HG03575 (cell line): ENCODE measurements around the gene PLEKHA8.

Source experiments
- ATAC-seq: cut with Tn5 transposase; IDR thresholded peaks from one replicate; pipeline ENCODE4 v1.9.1; 2021; ENCODE audit not compliant: unreplicated experiment, insufficient number of reproducible peaks, low FRiP score; ENCODE audit errors: extremely low read depth

Gene PLEKHA8

DNA sequence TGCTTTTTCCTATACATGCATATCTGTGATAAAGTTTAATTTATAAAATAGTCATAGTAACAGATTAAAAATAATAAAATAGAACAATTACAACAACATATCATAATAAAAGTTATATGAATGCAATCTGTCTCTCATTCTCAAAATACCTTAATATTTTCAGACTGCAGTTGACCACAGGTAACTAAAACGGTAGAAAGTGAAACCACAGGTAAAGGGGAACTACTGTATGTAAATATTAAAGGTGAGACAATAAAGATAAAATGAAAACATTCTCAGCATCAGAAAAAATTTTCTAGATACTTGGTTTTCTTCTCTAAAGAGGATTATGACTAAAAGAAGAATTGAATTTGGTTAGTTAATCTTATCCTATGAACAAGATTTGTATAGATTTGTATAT is 7.7 kb upstream of the PLEKHA8 start:
- no peak for ATAC-seq

DNA sequence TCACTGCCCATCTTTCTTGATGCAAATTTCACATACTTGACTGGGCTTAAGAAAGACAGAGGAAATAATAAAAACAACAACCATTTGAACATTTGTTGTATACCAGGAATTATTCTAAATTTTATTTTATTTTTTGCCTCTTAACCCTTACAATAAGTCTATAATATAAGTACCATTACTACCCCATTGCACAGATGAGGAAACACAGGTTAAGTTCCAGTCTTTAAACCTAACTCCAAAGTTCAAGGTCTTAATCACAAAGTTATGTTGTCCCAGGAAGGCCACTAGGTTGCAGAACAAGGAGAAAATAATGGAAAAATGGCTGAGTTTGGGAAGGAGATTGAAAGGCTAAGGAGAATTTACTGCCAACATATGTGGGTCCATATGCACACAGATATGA is 5.2 kb upstream of the PLEKHA8 start:
- ATAC-seq: no peak

DNA sequence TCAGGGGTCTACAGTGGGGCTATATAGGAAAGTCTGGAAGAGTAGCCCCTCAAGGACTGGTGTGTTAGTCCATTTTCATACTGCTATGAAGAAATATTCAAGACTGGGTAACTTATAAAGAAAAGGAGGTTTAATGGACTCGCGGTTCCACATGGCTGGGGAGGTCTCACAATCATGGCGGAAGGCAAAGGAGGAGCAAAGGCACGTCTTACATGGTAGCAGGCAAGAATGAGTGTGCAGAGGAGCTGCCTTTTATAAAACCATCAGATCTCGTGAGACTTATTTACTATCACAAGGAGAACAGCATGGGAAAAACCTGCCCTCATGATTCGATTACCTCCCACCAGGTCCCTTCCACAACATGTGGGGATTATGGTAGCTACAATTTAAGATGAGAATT is 4.7 kb upstream of the PLEKHA8 start:
- ATAC-seq: no peak

DNA sequence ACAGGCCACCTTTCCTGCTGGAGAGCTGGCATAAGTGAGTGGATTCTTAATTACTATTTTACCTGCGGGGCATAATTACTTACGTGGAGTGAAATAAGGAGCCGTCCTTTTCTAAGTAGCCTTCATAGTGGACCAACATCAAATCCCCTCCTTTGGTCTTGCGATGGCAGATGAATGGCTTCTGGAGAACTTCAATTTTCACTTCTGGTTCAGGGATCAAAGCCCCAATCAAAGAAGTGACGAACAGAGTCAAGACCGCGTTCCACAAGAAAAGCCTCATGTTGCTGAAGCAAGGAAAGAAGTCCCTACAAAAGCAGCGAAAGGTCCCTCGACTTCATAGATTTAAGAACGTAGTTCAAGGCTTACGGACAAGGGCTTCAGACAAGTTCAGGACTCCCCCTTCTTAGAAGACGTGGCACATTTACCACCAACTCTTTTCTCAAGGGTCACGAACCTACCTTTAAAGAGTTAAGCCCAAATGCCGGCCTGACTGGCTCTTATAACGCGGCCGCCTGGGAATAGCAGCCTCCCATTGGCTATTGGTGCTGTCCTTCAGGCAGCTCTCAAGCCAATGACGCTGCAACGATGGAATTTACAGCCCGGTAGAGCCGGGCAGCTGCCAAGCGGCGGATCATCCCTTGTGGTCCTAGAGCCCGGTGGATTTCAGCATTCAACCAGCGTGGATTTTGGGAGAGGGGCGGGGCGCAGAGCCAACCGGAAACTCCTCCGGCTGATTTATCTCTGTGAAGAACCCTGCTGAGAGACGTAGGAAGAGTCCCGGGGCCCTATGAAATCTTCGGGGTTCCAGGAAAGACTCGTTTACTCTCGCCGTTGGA is 1.8 kb upstream of the PLEKHA8 start, which contains the start of gene FKBP14:
Gene FKBP14 (minus strand): TSS at position 474 of the 836 bp plus-strand sequence. CDS start 194 bp downstream, at position 280.
- peak; percentile 55 for ATAC-seq

DNA sequence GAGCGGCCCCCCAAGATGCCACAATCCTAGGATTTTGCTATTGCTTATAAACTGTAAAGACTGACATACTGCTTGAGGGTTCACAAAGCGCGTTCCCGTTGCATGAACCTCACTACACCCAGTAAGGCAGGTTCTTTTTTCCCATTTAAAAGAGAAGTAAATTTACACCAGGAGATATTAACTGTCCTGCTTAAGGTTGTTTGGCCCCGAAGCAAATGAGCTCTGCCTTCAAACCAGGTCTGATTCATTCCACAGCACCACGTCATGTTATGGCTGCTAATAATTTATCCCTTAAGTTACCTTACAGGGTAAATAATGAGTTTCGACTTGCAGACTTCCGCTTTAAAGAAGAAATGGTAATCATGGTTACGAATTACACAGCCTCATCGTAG is 1.2 kb upstream of the PLEKHA8 start:
- no peak for ATAC-seq

DNA sequence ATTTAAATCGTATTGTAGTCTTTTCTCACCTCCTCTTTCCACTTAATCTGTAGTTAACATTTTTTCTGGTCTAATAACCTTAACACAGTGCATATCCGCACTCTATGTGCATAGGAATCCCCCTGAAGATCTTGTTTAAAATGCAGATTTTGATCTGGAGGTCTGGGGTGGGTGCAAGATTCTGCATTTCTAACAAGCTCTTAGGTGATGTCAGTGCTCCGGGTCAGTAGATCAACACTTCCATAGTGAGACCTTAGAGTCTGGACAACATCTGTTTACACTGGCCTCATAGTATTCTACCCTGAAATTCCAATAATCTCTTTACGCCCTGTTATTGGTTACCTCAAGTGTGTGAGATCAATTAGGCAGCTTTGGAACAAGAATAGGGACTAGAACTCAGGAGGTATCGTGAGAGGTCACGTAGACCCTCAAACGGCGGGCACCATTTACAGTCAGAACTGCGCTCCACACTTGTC is 434 bp upstream of the PLEKHA8 start:
- no peak for ATAC-seq

DNA sequence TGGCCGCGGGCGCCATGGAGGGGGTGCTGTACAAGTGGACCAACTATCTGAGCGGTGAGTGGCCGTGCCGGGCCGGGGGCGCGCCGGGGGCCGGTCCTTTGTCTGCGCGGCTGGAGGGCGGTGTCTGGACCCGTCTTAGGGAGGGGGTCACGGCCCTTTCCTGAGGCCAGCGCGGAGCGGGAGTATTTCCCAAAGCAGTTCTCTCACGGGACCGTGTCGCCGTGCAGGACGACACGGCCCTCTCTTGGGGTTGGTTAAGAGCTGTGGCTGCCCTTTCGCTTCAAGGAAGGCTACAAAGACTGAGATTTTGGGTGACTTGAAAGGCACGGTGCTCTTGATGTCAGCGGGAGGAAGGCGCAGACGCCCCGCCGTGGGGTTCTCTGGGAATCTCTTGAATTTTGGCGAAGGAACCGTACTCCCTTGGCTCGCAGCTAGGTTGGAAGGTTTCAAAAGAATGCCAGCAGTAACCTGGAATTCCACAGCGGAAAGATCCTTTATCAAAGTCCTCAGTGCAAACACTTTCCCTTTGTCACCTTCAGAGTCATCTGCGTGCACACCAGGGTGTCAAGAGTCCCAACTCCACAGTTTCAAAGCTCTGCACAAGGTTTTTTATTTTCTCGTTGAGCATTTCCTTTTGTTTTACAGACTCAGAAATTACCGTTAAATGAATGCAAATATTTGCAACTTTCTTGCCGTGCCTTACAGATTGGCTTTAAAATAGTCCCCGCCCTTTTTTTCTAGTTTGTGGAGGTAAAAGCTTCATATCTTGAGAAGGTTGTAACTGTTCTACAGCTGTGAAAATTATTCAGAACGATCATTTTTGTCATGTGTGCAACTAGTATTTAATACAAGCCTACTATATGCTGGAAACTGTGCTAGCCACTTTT is 780 bp downstream of the PLEKHA8 start:
- no peak for ATAC-seq

DNA sequence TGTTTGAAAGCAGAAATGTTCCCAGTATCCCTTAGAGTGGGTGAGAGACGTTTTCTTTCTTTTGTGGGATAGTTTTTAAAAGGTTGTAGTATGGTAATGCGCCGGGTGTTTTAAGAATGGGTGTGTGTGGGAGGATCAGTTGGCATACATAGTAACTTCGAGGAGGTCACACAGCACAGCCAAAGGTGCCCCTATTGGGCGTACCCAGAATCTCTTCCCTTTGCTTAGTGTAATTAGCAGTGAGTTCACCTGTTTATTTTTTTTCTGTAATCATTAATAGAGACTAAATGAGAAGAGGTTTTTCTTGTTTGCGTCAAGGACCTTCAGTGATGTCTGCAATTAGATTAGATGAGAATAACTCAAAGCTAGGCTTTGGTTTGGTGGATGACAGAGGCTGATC is 1.5 kb downstream of the PLEKHA8 start:
- no peak for ATAC-seq

DNA sequence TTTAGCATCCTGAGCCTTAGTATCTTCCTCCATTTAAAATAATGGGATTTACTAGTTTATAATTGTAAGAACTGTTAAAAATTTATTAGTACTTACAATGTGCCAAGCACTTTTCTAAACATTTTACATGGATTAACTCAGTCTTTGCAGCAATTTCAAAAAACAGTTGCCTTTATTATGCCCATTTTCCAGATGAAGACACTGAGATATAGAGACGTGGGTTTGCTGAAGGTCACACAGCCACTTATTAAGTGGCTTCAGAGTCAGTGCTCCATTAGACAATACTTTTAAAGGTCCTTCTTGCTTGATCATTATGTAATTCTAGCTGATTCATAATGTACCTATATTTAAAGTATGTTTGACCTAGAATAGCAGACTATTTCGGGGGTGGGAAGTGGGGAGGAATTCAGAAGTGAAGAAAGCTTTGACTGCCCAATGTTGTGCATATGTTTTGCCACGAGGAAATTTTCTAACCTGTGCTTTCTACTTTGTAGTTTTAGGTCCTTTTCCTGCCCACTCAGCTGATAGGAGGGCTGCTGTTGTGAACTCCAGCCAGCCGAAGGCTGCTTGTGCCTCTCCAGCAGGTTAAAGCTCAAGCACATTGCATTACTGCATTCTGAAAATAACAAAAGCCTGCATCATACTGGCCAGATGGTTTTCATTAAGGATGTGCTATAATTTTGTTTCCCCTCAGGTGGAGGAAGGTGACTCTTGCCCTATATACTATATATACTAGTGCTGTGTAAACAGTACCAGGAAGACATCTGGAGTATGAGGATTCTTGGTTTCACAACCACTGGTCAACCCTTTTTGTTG is 4.3 kb downstream of the PLEKHA8 start:
- no peak for ATAC-seq

DNA sequence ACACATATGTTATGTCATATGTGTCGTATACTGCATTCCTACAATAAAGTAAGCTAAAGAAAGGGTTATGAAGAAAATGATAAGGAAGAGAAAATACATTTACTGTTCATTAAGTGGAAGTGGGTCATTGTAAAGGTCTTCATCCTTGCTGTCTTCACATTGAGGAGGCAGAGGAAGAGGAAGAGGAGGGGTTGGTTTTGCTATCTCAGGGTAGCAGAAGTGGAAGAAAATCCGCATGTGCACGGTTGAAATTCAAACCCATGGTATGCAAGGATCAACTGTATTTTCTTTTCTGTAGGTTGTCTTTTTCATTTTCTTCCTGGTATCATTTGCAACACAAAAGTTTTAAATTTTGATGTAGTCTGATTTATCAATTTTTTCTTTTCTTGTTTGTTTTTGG is 6.3 kb downstream of the PLEKHA8 start:
- no peak for ATAC-seq

DNA sequence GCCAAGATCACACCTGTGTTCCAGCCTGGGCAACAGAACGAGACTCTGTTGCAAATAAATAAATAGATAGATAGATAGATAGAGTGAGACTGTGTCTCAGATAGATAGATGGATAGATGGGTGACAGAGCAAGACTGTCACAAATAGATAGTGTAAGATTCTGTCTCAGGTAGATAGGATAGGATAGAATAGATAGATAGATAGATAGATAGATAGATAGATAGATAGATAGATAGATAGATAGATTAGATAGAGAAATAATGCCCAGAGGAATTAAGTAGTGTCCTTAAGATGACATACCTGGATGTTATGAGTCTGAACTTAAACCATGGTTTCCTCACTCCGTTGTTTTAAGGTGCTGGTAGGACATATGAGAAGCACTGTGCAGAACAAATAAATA is 8.0 kb downstream of the PLEKHA8 start:
- no peak for ATAC-seq

DNA sequence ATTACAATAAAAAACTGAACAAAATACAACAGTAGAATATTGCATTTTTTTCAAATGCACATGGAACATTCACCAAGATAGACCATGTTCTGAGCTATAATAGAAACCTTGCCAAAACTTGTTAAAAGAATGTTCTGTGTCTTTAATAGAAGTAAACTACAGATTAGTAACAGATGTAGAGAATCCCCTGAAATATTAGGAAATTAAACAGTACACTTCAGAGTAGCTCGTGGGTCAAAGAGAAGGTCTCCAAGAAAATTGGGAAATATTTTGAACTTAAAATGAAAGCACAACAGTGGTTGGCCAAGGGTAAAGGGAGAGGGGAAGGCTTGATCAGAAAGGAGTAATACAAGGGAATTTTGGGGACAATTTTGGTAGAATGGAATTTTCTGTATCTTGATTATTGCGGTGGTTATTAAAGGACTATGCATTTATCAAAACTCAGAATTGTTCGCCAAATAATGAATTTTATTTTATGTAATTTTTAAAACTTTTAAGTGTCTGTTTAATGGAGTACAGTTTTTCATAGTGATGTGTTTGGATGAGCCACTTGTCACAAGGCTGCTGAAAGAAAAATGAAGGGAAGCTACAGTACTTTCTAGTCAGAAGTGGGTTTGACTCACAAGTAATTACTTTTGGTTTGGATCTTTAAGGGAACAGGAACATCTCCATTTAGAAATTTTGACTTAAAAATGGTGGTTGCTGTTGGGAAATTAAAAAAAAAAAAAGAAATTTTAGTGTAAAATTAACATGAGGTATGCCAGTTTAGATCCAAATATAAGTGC is 10.2 kb downstream of the PLEKHA8 start:
- ATAC-seq: no peak

DNA sequence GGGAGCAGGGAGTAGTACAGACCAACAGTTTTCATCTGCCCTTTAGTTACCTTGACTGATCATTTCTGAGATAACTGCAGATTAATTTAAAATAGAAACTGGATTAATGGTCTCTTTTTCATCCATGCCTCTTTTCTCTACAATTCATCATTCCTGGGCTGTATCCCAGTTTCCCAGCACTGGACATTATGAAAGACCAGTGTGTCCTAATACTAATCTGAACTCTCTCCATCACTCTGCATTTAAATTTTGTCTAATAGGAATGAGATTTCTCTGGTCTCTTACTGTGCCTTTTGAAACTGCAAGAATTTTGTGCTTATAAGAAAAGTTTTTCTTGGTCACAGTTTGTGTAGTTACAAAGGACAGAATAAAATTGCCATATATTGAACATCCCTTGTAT is 12.7 kb downstream of the PLEKHA8 start:
- ATAC-seq: no peak

DNA sequence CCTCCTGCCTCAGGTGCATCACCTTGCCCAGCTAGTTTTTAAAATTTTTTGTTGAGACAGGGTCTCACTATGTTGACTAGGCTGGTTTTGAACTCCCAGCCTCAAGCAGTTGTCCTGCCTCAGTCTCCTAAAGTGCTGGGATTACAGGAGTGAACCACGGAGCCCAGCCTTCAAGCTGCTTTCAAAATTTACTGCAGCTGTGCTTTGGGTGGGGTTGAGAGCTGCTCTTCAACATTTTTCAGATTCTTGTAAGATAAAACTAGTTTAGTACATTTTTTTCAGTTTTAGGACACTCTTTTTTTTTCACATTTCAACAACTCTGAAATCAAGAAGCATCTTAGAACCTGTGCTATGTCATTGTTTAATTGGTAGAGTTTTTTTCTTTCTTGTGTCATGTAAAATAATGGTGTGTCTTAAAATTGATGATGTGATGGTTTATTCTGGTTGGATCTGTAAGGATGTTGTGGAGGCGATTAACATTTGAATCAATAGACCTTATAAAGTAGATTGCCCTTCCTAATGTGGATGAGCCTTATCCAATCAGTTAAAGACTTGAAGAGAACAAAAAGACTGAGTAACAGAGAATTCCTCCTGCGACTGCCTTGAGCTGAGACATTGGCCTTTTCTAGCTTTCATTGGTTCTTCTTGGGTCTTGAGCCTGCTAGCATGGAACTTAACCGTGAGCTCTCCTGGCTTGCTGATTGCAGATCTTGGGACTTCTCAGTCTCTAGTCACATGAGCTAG is 13.5 kb downstream of the PLEKHA8 start:
- no peak for ATAC-seq

DNA sequence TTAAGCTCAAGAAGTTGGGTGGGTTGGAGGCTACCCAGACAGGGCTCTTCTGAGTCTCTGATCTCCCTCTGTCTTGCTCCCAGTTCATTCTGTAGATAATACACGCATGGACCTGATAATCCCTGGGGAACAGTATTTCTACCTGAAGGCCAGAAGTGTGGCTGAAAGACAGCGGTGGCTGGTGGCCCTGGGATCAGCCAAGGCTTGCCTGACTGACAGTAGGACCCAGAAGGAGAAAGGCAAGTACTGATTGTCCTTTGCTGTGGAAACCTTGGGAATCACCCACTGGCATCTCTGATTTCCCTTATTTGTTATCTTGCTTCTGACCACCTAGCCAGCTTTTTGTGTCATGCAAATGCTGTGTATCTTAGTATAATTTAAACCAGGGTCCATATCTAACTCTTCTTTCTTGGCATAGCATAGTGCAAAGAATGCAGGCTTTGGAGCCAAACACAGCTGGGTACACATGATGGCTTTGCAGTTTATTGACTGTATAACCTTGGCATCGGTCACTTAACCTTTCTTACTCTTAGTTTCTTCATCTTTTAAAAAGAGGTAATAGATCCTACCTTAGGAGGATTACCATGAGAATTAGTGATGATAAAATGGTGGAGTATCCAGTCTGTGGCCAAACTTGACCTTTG is 18.0 kb downstream of the PLEKHA8 start:
- no peak for ATAC-seq

DNA sequence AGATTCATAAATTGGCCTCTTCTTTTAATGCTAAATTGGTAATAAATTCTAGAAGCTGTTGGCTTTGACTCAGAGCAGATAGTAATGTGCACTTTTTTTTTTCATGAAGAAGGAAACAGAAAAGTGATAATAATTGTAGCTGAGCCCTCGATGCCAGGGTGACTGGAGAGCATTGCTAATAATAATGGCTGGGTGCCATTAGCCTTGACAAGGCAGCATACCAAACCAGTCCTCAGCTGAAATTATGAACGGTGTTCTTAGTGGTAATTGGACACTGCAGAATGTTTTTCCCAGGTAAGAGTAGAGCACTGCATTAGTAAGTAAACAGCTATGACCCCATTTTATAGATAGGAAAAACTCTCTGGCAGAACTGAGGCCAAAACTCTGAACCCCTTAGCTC is 18.9 kb downstream of the PLEKHA8 start:
- ATAC-seq: no peak

DNA sequence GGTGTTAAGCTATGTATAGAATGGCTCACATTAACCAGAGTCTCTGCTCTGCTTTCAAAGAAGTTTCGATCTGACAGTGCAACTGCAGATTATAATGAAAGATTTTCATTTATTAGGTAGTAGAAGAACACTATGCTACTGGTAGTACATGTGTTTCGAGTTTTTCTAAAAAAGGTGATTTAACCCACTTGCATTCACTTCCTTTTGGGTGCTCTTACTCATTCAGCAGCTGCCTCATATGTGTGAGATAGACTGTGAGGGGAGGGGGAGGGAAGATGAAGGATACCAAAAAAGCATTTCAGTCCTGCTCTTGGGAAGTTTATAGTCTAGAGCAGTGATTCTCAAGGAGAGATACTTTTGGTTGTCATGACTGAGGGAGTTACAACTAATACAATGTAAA is 20.4 kb downstream of the PLEKHA8 start:
- ATAC-seq: no peak
